Measurements from ENCODE around the gene C16orf86.

The C16orf86 gene

GRCh38 chr16:67697422-67698185, 31.0 kb downstream of the C16orf86 start:
- DNase-seq, result no peak

GRCh38 chr16:67699265-67699664, 32.7 kb downstream of the C16orf86 start:
- no peak for DNase-seq

- no peak for DNase-seq
Measured at GRCh38 chr16:67701420-67701819, 34.8 kb downstream of the C16orf86 start.

- no peak for DNase-seq
Measured at GRCh38 chr16:67702130-67702529, 35.5 kb downstream of the C16orf86 start.

GRCh38 chr16:67703626-67704025, 37.0 kb downstream of the C16orf86 start:
- DNase-seq, result no peak

GRCh38 chr16:67704110-67704509, 37.5 kb downstream of the C16orf86 start:
- DNase-seq, result no peak

- no peak for DNase-seq
Measured at GRCh38 chr16:67707210-67707609, 40.6 kb downstream of the C16orf86 start.

- DNase-seq, result no peak
Measured at GRCh38 chr16:67707790-67708189, 41.2 kb downstream of the C16orf86 start.

- DNase-seq, result no peak
Measured at GRCh38 chr16:67708368-67708771, 41.8 kb downstream of the C16orf86 start.

- no peak for DNase-seq
Measured at GRCh38 chr16:67709050-67709449, 42.4 kb downstream of the C16orf86 start.

GRCh38 chr16:67710607-67711006, 44.0 kb downstream of the C16orf86 start:
- no peak for DNase-seq

GRCh38 chr16:67713647-67714273, 47.1 kb downstream of the C16orf86 start:
- no peak for DNase-seq

GRCh38 chr16:67714522-67714921, 47.9 kb downstream of the C16orf86 start:
- no peak for DNase-seq

- DNase-seq, result no peak
Measured at GRCh38 chr16:67716097-67716496, 49.5 kb downstream of the C16orf86 start.
